Effector memory CD4-positive, alpha-beta T cell (primary cell): ENCODE results near the gene VAC14.
"Not testable (repeated sequence)": the region's sequence is repeated elsewhere in the genome, so short reads cannot be mapped to it uniquely, and the experiment has no call there.

Experiments
- DNase-seq, 3 donors: peaks; one replicate each; pipeline ENCODE4 v3.0.0-alpha.2; 2020
- H3K27ac ChIP-seq: 2 replicates; pipeline ENCODE4 v1.7.0; 2013; ENCODE audit warnings: mild to moderate bottlenecking, low read length, moderate library complexity; ENCODE audit not compliant: insufficient read depth, poor library complexity, severe bottlenecking
- H3K27me3 ChIP-seq: replicated peaks from 2 replicates; pipeline ENCODE4 v1.7.0; 2013; ENCODE audit warnings: mild to moderate bottlenecking, low read length; ENCODE audit not compliant: insufficient read depth, control insufficient read depth, poor library complexity, severe bottlenecking
- H3K36me3 ChIP-seq: 2 replicates; pipeline ENCODE4 v1.7.0; 2013; ENCODE audit warnings: mild to moderate bottlenecking, low read length, moderate library complexity; ENCODE audit not compliant: control insufficient read depth, insufficient read depth
- H3K4me1 ChIP-seq: 2 replicates; pipeline ENCODE4 v1.7.0; 2013; ENCODE audit warnings: low read length, mild to moderate bottlenecking; ENCODE audit not compliant: control insufficient read depth, insufficient read depth, poor library complexity, severe bottlenecking
- H3K4me3 ChIP-seq: 2 replicates; pipeline ENCODE4 v1.7.0; 2013; ENCODE audit warnings: low read length, low read depth, mild to moderate bottlenecking; ENCODE audit not compliant: insufficient read depth, poor library complexity, severe bottlenecking
- H3K9me3 ChIP-seq: 2 replicates; pipeline ENCODE4 v1.7.0; 2013; ENCODE audit warnings: mild to moderate bottlenecking, low read length, moderate library complexity; ENCODE audit not compliant: control insufficient read depth
- total RNA-seq, 3 donors: gene quantifications; one replicate each; lab custom pipeline; 2026; lab: John Stamatoyannopoulos, UW

The VAC14 gene
- 29.0 to 43.0 (median 37.8) reads per million in 3 donors for total RNA-seq

- Histone ChIP-seq H3K36me3 (no peaks in the 10 kb centered on the region), H3K9me3 (no peaks in the 10 kb centered on the region), H3K4me1 (peaks cover 5% of the 10 kb centered on the region)
Measured at GRCh38 chr16:70800781-70801480, at the start of gene VAC14. TSS of gene VAC14 (minus strand) at chr16:70801158. CDS start at chr16:70800900, 258 bp downstream.

DNA sequence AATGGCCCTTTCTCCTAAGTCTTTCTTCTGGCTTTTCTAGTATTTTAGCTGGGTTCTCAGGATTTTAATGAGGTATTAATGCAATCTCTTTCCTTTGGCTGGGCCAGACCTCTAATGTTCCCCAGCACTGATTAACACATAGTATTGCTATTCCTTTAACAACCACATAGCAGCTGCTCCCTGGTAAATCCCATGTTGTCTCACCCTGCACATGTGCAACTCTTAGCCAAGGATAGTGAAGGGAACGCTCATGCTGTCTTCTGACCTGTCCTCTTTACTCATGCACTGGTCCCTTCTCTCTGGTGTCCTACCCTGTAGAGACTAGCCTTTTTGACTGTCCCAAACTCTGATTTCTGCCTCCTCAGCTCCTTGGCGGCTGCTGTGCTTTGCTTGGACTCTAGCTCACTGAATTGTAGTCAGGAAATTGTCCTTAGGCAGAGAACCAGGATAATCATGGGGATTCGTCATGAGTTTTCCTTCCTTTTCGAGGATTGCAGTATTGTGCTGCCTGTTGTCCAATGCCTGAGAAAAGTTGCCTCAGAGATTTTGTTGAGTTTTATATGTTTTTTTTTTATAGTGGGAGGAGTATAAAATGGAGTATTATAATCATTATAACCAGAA is 22.6 kb upstream of the VAC14 start:
- H3K27me3 ChIP-seq, DNase-seq, H3K36me3 ChIP-seq, H3K4me3 ChIP-seq, H3K4me1 ChIP-seq, H3K27ac ChIP-seq, H3K9me3 ChIP-seq: not testable (repeated sequence)

More at GRCh38 chr16:70800781-70801480, at the start of gene VAC14:
- H3K27ac ChIP-seq, result peak within 1 kb of the TSS; percentile 79
- H3K4me3 ChIP-seq, result peak within 1 kb of the TSS; percentile 93
- peak; percentile 93 to 95 (median 95) for DNase-seq
- H3K27me3 ChIP-seq, result no peaks in the 10 kb centered on the region

DNA sequence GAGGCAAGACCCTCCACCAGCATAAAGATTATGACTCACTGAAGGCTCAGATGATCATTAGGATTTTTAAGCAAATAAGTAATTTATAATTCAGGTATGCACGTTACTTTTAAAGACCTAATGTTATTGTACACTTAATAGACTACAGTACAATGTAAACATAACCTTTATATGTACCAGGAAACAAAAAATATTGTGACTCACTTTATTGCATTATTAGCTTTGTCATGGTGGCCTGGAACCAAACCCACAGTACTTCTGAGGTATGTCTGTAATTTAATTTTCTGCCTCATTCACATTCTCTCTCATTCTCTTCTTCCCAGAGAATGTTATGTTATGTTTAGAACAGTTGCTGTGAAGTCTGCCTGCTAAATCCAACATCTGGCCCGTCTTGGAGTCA is 21.8 kb upstream of the VAC14 start:
- not testable (repeated sequence) for H3K27ac ChIP-seq, H3K27me3 ChIP-seq, DNase-seq, H3K36me3 ChIP-seq, H3K9me3 ChIP-seq, H3K4me1 ChIP-seq, H3K4me3 ChIP-seq

DNA sequence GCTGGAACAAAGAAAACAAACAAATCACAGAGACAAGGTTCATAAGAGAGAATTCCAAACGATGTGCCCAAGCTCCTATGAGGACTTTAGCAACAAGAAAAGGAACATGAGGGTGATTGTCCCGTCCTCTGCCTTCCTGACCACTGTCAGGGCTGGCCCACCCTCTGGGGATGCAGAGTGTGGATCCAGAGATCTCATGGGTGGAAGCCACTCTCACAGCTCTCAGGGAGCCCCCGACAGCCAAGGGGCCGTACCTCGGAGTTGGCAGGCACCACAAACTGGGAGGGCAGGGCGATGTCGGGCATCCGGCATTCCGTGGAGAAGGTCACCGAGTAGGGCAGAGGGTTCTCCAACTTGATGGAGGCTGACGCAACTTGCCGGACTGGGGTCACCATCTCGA is 17.1 kb upstream of the VAC14 start:
- not testable (repeated sequence) for H3K4me1 ChIP-seq, H3K27me3 ChIP-seq, DNase-seq, H3K9me3 ChIP-seq, H3K4me3 ChIP-seq, H3K36me3 ChIP-seq, H3K27ac ChIP-seq

DNA sequence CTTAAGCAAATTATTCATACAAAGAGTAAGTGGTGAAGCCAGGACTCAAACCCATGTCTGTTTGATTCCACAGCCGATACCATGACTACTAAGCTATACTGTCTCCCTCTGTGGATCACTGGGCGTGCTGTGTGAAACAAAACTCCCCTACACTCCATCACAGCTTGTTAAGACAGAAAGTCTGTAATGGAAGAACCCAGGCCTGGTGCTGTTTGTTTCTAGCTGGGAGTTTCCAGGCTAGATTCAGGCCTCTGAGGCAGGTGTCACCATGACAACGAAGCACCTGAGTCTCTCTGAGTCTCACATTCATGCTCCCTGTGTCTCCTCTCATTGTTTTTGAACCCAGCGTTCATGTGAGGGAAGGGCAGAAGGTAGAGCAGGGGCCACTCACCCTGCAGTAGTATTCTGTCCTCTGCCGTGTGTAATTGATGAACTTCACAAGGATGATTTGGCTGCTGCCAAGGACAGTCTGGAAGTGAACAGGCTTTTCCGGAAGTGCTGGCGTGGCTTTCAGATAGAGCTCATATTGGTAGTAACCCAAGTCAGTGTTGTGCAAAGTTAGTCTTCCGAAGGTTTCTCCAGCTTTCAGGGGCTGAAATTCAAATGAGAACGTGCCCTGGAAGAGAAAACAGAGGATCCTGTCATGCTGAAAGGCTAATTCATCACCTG is 8.6 kb upstream of the VAC14 start:
- DNase-seq, result no peak
- Histone ChIP-seq H3K4me1 (no peaks in the 10 kb centered on the region), H3K27me3 (peaks cover 3% of the 10 kb centered on the region), H3K27ac (no peak overlapping the region), H3K4me3 (no peak overlapping the region), H3K9me3 (no peaks in the 10 kb centered on the region), H3K36me3 (no peaks in the 10 kb centered on the region)

- H3K27me3 ChIP-seq, result peaks cover 3% of the 10 kb centered on the region
Measured at GRCh38 chr16:70808371-70808770, 7.4 kb upstream of the VAC14 start.

DNA sequence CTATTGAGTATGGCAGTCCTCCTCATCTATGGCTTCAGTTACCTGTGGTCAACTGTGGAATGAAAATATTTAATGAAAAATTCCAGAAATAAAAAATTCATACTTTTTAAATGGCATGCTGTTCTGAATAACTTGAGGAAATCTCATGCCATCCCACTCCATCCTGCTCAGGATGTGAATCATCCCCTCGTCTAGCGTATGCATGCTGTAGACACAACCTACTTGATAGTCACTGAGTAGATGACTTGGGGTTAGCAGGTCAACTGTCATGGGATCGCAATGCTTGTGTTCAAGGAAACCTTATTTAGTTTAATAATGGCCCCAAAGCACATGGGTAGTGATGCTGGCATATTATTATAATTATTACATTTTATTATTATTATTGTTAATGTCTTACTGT is 4.8 kb upstream of the VAC14 start:
- Histone ChIP-seq H3K4me1 (no peaks in the 10 kb centered on the region), H3K36me3 (no peaks in the 10 kb centered on the region), H3K27ac (no peak overlapping the region), H3K27me3 (peaks cover 3% of the 10 kb centered on the region), H3K9me3 (no peaks in the 10 kb centered on the region), H3K4me3 (no peak overlapping the region)
- DNase-seq, result no peak

More at GRCh38 chr16:70808371-70808770, 7.4 kb upstream of the VAC14 start:
- Histone ChIP-seq H3K27ac (no peak overlapping the region), H3K4me3 (no peak overlapping the region), H3K9me3 (no peaks in the 10 kb centered on the region), H3K4me1 (no peaks in the 10 kb centered on the region), H3K36me3 (no peaks in the 10 kb centered on the region)
- DNase-seq, result no peak

GRCh38 chr16:70805380-70805779 is 4.4 kb upstream of the VAC14 start:
- Histone ChIP-seq H3K27me3 (peaks cover 3% of the 10 kb centered on the region), H3K9me3 (no peaks in the 10 kb centered on the region), H3K27ac (no peak overlapping the region), H3K4me3 (no peak overlapping the region), H3K36me3 (no peaks in the 10 kb centered on the region), H3K4me1 (peaks cover 3% of the 10 kb centered on the region)
- DNase-seq, result no peak

DNA sequence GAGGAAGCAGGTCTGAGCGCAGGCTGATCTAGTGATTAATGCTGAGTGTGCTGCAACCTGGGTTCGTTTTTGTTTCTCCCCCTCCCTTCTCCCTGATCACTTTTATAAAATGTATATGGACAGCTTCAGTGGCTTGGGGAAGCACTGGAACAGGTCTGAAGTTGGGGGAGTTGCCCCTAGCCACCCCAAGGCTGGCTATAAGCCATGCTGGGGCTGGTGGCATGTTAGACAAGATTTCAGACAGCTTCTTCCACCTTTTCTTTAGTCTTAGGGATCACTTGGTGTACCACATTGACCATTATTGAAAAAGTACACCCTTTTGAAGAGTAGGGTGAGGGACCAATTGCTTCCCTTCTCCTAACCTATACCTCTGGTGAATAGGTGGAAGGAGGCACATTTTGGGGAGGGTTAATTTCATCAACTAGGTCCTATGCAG is 3.8 kb upstream of the VAC14 start:
- Histone ChIP-seq H3K27ac (no peak overlapping the region), H3K9me3 (no peaks in the 10 kb centered on the region), H3K27me3 (peaks cover 3% of the 10 kb centered on the region), H3K4me3 (no peak overlapping the region), H3K36me3 (no peaks in the 10 kb centered on the region), H3K4me1 (peaks cover 5% of the 10 kb centered on the region)
- DNase-seq, result no peak

GRCh38 chr16:70804153-70804733 is 3.3 kb upstream of the VAC14 start:
- peaks cover 3% of the 10 kb centered on the region for H3K27me3 ChIP-seq
- H3K9me3 ChIP-seq, result no peaks in the 10 kb centered on the region
- no peaks in the 10 kb centered on the region for H3K36me3 ChIP-seq
- no peak for DNase-seq
- peaks cover 5% of the 10 kb centered on the region for H3K4me1 ChIP-seq
- H3K27ac ChIP-seq, result no peak overlapping the region
- H3K4me3 ChIP-seq, result no peak overlapping the region
